GM12891 (cell line): ENCODE results near the gene STXBP5.

Source experiments
- DNase-seq: peaks from one replicate; pipeline ENCODE4 v3.0.0; 2011; ENCODE audit warnings: low spot score; ENCODE audit not compliant: insufficient read length
- FAIRE-seq: peaks from 2 replicates; lab custom pipeline; 2011; peaks lifted over from hg19 to GRCh38; lab: Jason Lieb, UNC
- PAX5 ChIP-seq: IDR thresholded peaks from 2 replicates; pipeline ENCODE4 v1.6.1; 2011; ENCODE audit warnings: low read length, moderate library complexity, mild to moderate bottlenecking; ENCODE audit not compliant: insufficient read depth, severe bottlenecking
- POLR2A ChIP-seq: IDR thresholded peaks from 2 replicates; pipeline ENCODE4 v1.6.1; 2011; ENCODE audit warnings: low read depth, low read length, control low read depth
- POLR2AphosphoS5 ChIP-seq: IDR thresholded peaks from 2 replicates; pipeline ENCODE4 v1.6.1; 2011; ENCODE audit warnings: low read depth, low read length, control low read depth
- POU2F2 ChIP-seq: IDR thresholded peaks from 2 replicates; pipeline ENCODE4 v1.6.1; 2011; ENCODE audit warnings: low read depth, mild to moderate bottlenecking, control low read depth, low read length, moderate library complexity
- SPI1 ChIP-seq: IDR thresholded peaks from 2 replicates; pipeline ENCODE4 v1.6.1; 2011; ENCODE audit warnings: low read depth, low read length, control low read depth
- TAF1 ChIP-seq: IDR thresholded peaks from 2 replicates; pipeline ENCODE4 v1.6.1; 2011; ENCODE audit warnings: low read depth, low read length, control low read depth

The STXBP5 gene

GRCh38 chr6:147382945-147383554 is 178.8 kb downstream of the STXBP5 start:
- DNase-seq (no peak), FAIRE-seq (no peak)
- no peak for TF ChIP-seq POLR2AphosphoS5
- no peak for TF ChIP-seq PAX5
- no peak for TF ChIP-seq TAF1
- no peak for TF ChIP-seq POU2F2
- no peak for TF ChIP-seq SPI1
- no peak for TF ChIP-seq POLR2A

GRCh38 chr6:147384029-147384428 is 179.8 kb downstream of the STXBP5 start:
- DNase-seq (no peak), FAIRE-seq (no peak)
- TF ChIP-seq TAF1 (no peak), PAX5 (no peak), POU2F2 (no peak), POLR2AphosphoS5 (no peak), POLR2A (no peak), SPI1 (no peak)

- TF ChIP-seq PAX5 = no peak
- no peak for TF ChIP-seq SPI1
- TF ChIP-seq POU2F2 = no peak
- TF ChIP-seq POLR2AphosphoS5 = no peak
- TF ChIP-seq TAF1 = no peak
- no peak for TF ChIP-seq POLR2A
- DNase-seq (no peak), FAIRE-seq (no peak)
Measured at GRCh38 chr6:147384737-147385710, 180.8 kb downstream of the STXBP5 start.

GRCh38 chr6:147389463-147389862 is 185.2 kb downstream of the STXBP5 start:
- TF ChIP-seq SPI1 = no peak
- no peak for TF ChIP-seq POLR2AphosphoS5
- TF ChIP-seq TAF1 = no peak
- no peak for TF ChIP-seq POU2F2
- no peak for TF ChIP-seq PAX5
- TF ChIP-seq POLR2A = no peak
- DNase-seq = no peak
- no peak for FAIRE-seq

- no peak for TF ChIP-seq TAF1
- no peak for DNase-seq
- FAIRE-seq = no peak
Measured at GRCh38 chr6:147390909-147391536, 186.8 kb downstream of the STXBP5 start.

- FAIRE-seq = no peak
- no peak for DNase-seq
- TF ChIP-seq POU2F2 (no peak), SPI1 (no peak), POLR2A (no peak), TAF1 (no peak), PAX5 (no peak), POLR2AphosphoS5 (no peak)
Measured at GRCh38 chr6:147392917-147393625, 188.9 kb downstream of the STXBP5 start.

GRCh38 chr6:147395158-147395557 is 190.9 kb downstream of the STXBP5 start:
- TF ChIP-seq PAX5 (no peak), SPI1 (no peak), TAF1 (no peak), POLR2A (no peak), POU2F2 (no peak), POLR2AphosphoS5 (no peak)
- no peak for FAIRE-seq
- DNase-seq = no peak

- no peak for TF ChIP-seq POU2F2
- TF ChIP-seq PAX5 = no peak
- no peak for TF ChIP-seq POLR2A
- TF ChIP-seq SPI1 = no peak
- TF ChIP-seq TAF1 = no peak
- no peak for TF ChIP-seq POLR2AphosphoS5
- FAIRE-seq = no peak
Measured at GRCh38 chr6:147397306-147397705, 193.1 kb downstream of the STXBP5 start.

GRCh38 chr6:147400968-147401367 is 196.8 kb downstream of the STXBP5 start:
- no peak for TF ChIP-seq SPI1
- TF ChIP-seq POLR2AphosphoS5 = no peak
- no peak for TF ChIP-seq TAF1
- DNase-seq (no peak), FAIRE-seq (no peak)

More at GRCh38 chr6:147397306-147397705, 193.1 kb downstream of the STXBP5 start:
- DNase-seq = no peak
